Right lobe of liver (tissue), 6 donors: ENCODE results near the gene C6orf136. TPM values are rescaled to one million over a fixed set of nuclear protein-coding genes. Genes with fewer than 3 reads are reported as not detected.
A peak's percentile ranks its signal among the peaks of the same experiment; 100 is the strongest.

Source experiments
- ATAC-seq, 4 donors: fragments of 200-7000 bp; cut with Tn5 transposase; one replicate each; pipeline ENCODE4 v1.9.1; 2020; ENCODE audit warnings: mild to moderate bottlenecking in 4 of 4, moderate library complexity in 4 of 4
- DNase-seq, 3 donors: peaks; one replicate each; pipeline ENCODE4 v3.0.0-alpha.2; 2020
- H3K27ac ChIP-seq, 3 donors: fragments of 200-600 bp; one replicate each; pipeline ENCODE4 v1.8.0; 2022
- H3K27me3 ChIP-seq, 2 donors: fragments of 200-600 bp; one replicate each; pipeline ENCODE4 v1.8.0; 2022
- H3K36me3 ChIP-seq, 4 donors: fragments of 200-600 bp; sonication (generic) in 1 of 4; one replicate each; pipeline versions ENCODE4 v1.5.1 to v1.8.0; 2017 to 2022; ENCODE audit warnings: control low read depth in 1 of 4
- H3K4me1 ChIP-seq, 4 donors: fragments of 200-600 bp; sonication (generic) in 1 of 4; one replicate each; pipeline versions ENCODE4 v1.5.1 to v1.8.0; 2017 to 2022; ENCODE audit warnings: control low read depth in 1 of 4
- H3K4me3 ChIP-seq, 3 donors: fragments of 200-600 bp; one replicate each; pipeline ENCODE4 v1.8.0; 2022
- H3K9me3 ChIP-seq, 4 donors: fragments of 200-600 bp; sonication (generic) in 1 of 4; one replicate each; pipeline versions ENCODE4 v1.5.1 to v1.8.0; 2017 to 2022; ENCODE audit warnings: control low read depth in 1 of 4
- CTCF ChIP-seq, 4 donors: fragments of 200-600 bp in 3 of 4; fragments of 450-650 bp in 1 of 4; IDR thresholded peaks; one replicate each; pipeline versions ENCODE4 v1.5.1 to v1.8.0; 2016 to 2022; ENCODE audit warnings: antibody characterized with exemption in 4 of 4, mild to moderate bottlenecking in 2 of 4
- POLR2A ChIP-seq: fragments of 450-650 bp; IDR thresholded peaks from one replicate; pipeline ENCODE4 v1.6.1; 2017; ENCODE audit warnings: antibody characterized with exemption, mild to moderate bottlenecking
- WGBS: methylation state at CpG from one replicate; pipeline ENCODE4 v1.1.6; 2018; ENCODE audit warnings: low coverage, low lambda C conversion rate; ENCODE audit not compliant: insufficient coverage; ENCODE audit errors: missing lambda C conversion rate; 5-methylcytosine and 5-hydroxymethylcytosine counted together
- intact Hi-C, 2 donors: fragments of 100-400 bp; cut with DNase I; formaldehyde crosslinking; loops; one replicate each; pipeline versions ENCODE4 v1.11.2 to v1.14.1; 2022
- total RNA-seq, 6 experiments: library from RNA; depleted of rRNA in 2 of 6; stranded (reverse); fragments of >200 nt in 2 of 6; fragmentation: NEBNext Ultra II Directional in 3 of 6; extraction: Animal tissue kit (Norgen Biotek cat#: 25700) in 3 of 6; gene quantifications; one replicate each; pipeline versions ENCODE4 v1.1.0 to v1.2.4, GENCODE V29; 2016 to 2023
- donor health status: DM: no; HTN: yes; CAD: no.
- donor health status: DM: no; HTN: no; CAD: no.
- donor health status: DM: no; HTN: no; CAD: no.
- donor health status: DM: no; HTN: yes; CAD: no.
- donor health status: DM: no; HTN: yes; CAD: no.

The C6orf136 gene
- total RNA-seq, 6 experiments from 2014 or later: 8.2 to 14.1 (median 11.0) TPM

GRCh38 chr6:30626484-30627366 lies 20.2 kb upstream of the C6orf136 start, which contains the start of gene ATAT1:
ATAT1 (plus strand) TSS chr6:30626874.
- H3K4me3 ChIP-seq: peak within 1 kb of the TSS; percentile 49 to 63 (median 61)
- H3K27me3 ChIP-seq: no peaks in the 10 kb centered on the region
- intact Hi-C loops: loop anchor here (10.0 kb wide), 2 partner anchors 48 to 108 kb away; partner anchors contain the start of gene DHX16 (in 1 of the 2)
- TF ChIP-seq POLR2A (peak; percentile 48), CTCF (IDR thresholded peaks at IDR 0.05) (peak in 3 of 4 donors; percentile 13 to 31 (median 29))
- peaks cover 0 to 7% (median 3%) of the 10 kb centered on the region in 4 donors for H3K4me1 ChIP-seq
- WGBS: 33% methylated on average over 5 of the region's 36 CpGs
- DNase-seq (peak; percentile 87 to 91 (median 91)), ATAC-seq (peak; percentile 97 to 98 (median 98))
- H3K9me3 ChIP-seq: no peaks in the 10 kb centered on the region
- peaks cover 0 to 46% (median 16%) of the 10 kb centered on the region in 4 donors for H3K36me3 ChIP-seq
- peak within 1 kb of the TSS; percentile 74 to 84 (median 76) for H3K27ac ChIP-seq

- intact Hi-C loops: no loop called here
- TF ChIP-seq POLR2A: no peak
- TF ChIP-seq CTCF (IDR thresholded peaks at IDR 0.05): no peak
- H3K4me3 ChIP-seq: no peak overlapping the region
- no peaks in the 10 kb centered on the region for H3K9me3 ChIP-seq
- peaks cover 0 to 4% (median 0%) of the 10 kb centered on the region in 4 donors for H3K4me1 ChIP-seq
- H3K36me3 ChIP-seq: peaks cover 0 to 4% (median 0%) of the 10 kb centered on the region in 4 donors
- WGBS: 100% methylated on average over 3 of the region's 3 CpGs
- ATAC-seq (no peak), DNase-seq (no peak)
- H3K27ac ChIP-seq: no peak overlapping the region
- H3K27me3 ChIP-seq: no peaks in the 10 kb centered on the region
Observed at GRCh38 chr6:30635834-30636233, 11.1 kb upstream of the C6orf136 start.

- intact Hi-C loops: no loop called here
- Histone ChIP-seq H3K9me3 (no peaks in the 10 kb centered on the region), H3K27me3 (no peaks in the 10 kb centered on the region), H3K4me3 (no peak overlapping the region), H3K27ac (no peak overlapping the region), H3K4me1 (peaks cover 0 to 10% (median 0%) of the 10 kb centered on the region in 4 donors), H3K36me3 (no peaks in the 10 kb centered on the region)
- DNase-seq (no peak), ATAC-seq (peak; percentile 75 to 83 (median 81))
- no peak for TF ChIP-seq POLR2A
- TF ChIP-seq CTCF (IDR thresholded peaks at IDR 0.05): peak in 3 of 4 donors; percentile 23 to 39 (median 37)
- 54% methylated on average over 4 of the region's 10 CpGs for WGBS
Observed at GRCh38 chr6:30640481-30640880, 6.5 kb upstream of the C6orf136 start.

- Histone ChIP-seq H3K27ac (no peak overlapping the region), H3K4me3 (no peak overlapping the region), H3K36me3 (no peaks in the 10 kb centered on the region), H3K9me3 (no peaks in the 10 kb centered on the region), H3K4me1 (peaks cover 0 to 10% (median 3%) of the 10 kb centered on the region in 4 donors), H3K27me3 (no peaks in the 10 kb centered on the region)
- ATAC-seq (no peak), DNase-seq (no peak)
- TF ChIP-seq POLR2A: no peak
- WGBS: no CpG with 5 or more reads among the region's 1 CpG
- intact Hi-C loops: no loop called here
Observed at GRCh38 chr6:30641048-30641447, 5.9 kb upstream of the C6orf136 start.

DNA sequence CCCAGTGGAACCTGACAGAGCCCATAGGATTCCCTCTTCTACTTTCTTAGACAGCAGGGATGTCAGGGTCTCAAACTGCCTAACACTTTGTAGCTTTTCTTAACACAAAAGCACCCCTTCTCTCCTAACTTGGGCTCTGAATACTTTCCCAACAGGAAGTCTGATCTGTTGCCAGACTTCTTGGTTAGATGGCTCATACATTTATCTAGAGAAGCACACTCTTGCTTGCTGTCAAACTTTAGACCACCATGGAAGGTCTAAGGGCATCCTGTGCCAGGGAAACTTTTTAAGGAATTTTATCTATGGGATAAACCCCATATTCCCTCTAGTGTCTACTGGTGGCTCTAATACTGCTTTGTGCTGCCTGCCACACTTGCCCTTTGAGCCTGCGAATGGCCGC lies 3.3 kb upstream of the C6orf136 start:
- H3K27me3 ChIP-seq: no peaks in the 10 kb centered on the region
- no peak for DNase-seq
- H3K36me3 ChIP-seq: no peaks in the 10 kb centered on the region
- TF ChIP-seq POLR2A (no peak), CTCF (IDR thresholded peaks at IDR 0.05) (no peak)
- no peak overlapping the region for H3K4me3 ChIP-seq
- H3K9me3 ChIP-seq: no peaks in the 10 kb centered on the region
- no peak overlapping the region for H3K27ac ChIP-seq
- intact Hi-C loops: no loop called here
- ATAC-seq: no peak
- H3K4me1 ChIP-seq: peaks cover 0 to 20% (median 6%) of the 10 kb centered on the region in 4 donors
- WGBS: 92% methylated on average over 2 of the region's 2 CpGs
